GM21619 (cell line): ENCODE results near the gene NXNL2.

Source experiments
- ATAC-seq: cut with Tn5 transposase; IDR thresholded peaks from one replicate; pipeline ENCODE4 v1.9.1; 2021; ENCODE audit not compliant: unreplicated experiment

NXNL2 gene

DNA sequence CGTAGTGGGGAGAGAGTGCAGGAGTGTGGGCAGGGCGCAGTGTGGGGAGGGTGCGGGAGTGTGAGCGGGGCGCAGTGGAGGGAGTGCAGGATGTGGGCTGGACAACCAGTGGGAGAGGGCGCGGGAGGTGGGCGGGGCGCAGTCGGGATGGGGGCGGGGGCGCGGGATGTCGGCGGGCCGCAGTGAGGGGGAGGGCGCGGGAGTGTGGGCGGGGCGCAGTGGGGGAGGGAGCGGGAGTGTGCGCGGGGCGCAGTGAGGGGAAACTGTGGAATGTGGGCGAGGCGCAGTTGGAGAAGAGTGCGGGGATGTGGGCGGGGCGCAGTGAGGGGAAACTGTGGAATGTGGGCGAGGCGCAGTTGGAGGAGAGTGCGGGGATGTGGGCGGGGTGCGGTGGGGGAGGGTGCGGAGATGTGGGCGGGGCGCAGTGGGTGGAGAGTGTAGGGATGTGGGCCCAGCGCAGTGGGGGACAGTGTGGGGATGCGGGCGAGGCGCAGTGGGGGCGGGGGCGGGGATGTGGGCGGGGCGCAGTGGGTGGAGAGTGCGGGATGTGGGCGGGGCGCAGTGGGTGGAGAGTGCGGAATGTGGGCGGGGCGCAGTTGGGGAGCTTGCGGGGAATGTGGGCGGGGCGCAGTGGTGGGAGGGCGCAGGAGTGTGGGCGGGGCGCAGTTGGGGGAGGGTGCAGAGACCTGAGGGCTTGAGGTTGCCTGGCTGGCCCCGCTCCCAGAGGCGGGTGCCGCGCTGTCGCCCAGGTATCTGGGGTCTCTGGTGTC is at the start of gene NXNL2:
NXNL2 (plus strand) TSS at position 723 of the 770 bp plus-strand sequence. CDS start 257 bp downstream, outside the sequence.
- no peak for ATAC-seq

GRCh38 chr9:88488166-88488565 is 46.8 kb upstream of the NXNL2 start:
- no peak for ATAC-seq

DNA sequence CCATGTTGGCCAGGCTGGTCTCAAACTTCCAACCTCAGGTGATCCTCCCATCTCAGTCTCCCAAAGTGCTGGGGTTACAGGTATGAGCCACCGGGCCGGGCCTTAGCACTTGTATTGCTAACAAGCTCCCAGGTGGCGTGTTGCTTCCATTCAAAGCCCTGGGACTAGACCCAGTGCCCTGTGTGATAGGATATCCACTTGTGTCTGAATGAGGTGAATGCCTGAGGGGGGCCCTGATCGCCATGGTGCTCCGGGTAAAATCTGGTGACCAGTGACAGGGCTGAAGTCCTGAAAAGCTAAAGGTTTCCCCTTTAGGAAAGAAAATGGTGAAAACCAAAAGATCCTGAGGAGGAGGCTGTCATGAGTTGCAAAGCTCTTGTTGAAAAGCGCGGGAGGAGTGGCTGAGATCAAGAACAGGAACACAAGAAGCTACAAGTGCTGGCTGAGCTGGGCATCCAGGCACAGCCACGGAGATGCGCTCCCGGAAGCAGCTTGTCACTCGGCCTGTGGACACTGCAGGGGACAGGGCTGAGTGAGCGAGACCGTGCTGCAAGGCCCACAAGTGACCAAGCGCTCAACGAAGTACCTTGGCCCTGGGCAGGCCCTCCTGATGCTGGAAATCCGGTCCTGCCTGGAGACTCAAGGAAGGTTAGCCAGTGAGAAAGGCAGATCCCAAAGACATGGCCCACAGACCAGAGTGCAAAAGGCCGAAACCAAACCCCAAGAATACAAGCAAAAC is 39.8 kb upstream of the NXNL2 start:
- no peak for ATAC-seq

- no peak for ATAC-seq
Measured at GRCh38 chr9:88497224-88497623, 37.8 kb upstream of the NXNL2 start.

GRCh38 chr9:88498880-88499279 is 36.1 kb upstream of the NXNL2 start:
- ATAC-seq = no peak

DNA sequence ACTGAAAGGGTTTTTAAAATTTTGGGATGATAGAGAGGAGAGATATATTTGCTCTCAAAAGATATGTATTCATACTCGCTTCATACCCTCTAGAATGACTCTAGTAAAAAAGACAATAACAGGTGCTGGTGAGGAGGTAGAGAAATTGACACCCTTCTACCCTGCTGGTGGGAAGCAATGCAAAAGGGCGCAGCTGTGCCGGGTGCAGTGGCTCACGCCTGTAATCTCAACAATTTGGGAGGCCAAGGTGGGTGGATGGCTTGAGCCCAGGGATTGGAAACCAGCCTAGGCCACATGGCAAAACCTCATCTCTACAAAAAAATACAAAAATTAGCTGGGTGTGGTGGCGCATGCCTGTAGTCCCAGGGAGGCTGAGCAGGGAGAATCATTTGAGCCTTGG is 33.9 kb upstream of the NXNL2 start:
- ATAC-seq = no peak

- no peak for ATAC-seq
Measured at GRCh38 chr9:88502552-88503034, 32.4 kb upstream of the NXNL2 start.

GRCh38 chr9:88503081-88503844 is 31.7 kb upstream of the NXNL2 start:
- ATAC-seq = no peak

GRCh38 chr9:88503845-88504764 is 30.9 kb upstream of the NXNL2 start:
- ATAC-seq = no peak

DNA sequence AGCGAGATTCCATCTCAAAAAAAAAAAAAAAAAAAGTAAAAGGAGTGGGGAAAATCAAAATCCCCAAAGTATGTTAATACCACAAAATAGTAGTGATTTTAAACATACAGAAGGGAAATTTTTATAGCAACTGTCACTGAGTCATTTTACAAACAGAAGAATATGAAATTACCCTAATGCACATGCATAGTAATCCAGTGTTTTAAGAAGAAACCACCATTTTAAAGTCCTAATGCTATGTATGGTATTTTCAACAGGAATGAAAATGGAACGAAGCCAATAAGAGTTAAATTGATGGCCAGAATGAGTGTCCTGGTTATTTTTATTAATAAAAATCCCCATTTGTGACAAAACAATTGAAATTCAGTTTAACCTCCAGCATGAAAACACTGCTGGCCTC is 26.7 kb upstream of the NXNL2 start:
- ATAC-seq = no peak

- no peak for ATAC-seq
Measured at GRCh38 chr9:88511906-88512305, 23.1 kb upstream of the NXNL2 start.

- ATAC-seq = no peak
Measured at GRCh38 chr9:88514247-88514646, 20.7 kb upstream of the NXNL2 start.

DNA sequence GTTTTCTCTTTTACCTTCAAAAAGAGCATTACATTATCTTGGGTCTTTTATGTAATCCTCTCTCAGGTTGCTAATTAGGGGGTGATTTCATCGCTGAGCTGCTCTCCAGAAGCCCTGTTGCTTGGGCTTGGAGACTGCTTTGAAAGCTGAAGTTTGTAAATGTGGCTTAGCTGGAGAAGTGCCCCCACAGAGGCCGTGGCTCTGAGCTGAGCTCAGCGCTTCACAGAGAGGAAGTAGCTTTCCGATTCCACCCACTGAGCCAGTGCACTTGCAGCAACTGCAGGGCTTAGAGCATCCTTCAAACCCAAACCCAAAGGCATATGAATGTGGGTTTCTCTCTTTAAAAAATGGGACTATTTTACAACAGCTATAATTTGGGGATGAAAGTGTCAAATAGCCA is 13.7 kb upstream of the NXNL2 start:
- no peak for ATAC-seq

- ATAC-seq = no peak
Measured at GRCh38 chr9:88522360-88522759, 12.6 kb upstream of the NXNL2 start.

- no peak for ATAC-seq
Measured at GRCh38 chr9:88523056-88523455, 11.9 kb upstream of the NXNL2 start.

GRCh38 chr9:88524911-88525310 is 10.1 kb upstream of the NXNL2 start:
- no peak for ATAC-seq

- ATAC-seq = no peak
Measured at GRCh38 chr9:88527618-88528017, 7.4 kb upstream of the NXNL2 start.

- ATAC-seq = no peak
Measured at GRCh38 chr9:88528080-88528790, 6.7 kb upstream of the NXNL2 start.

GRCh38 chr9:88529496-88529895 is 5.5 kb upstream of the NXNL2 start:
- ATAC-seq = no peak

DNA sequence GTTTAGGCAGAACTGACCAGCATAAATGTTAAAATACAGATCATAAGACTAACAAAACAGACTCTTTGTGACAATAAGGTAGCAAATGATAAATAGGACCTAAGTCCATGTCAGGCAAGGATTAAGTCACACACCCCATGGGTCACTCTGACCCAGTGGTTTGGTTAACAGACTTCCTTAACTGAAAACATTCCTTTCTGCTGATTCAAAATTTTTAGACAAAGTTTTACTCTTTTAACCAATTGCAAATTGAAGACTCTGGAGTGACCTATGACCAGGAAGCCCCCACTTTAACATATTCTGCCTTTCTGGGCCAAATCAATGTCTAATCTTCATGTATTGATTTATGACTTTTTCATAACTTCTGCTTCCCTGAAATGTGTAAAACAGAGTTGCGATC is 4.9 kb upstream of the NXNL2 start:
- no peak for ATAC-seq
